ENCODE data around the gene GDPD5.

GDPD5 gene

GRCh38 chr11:75435571-75435925 is 90.2 kb downstream of the GDPD5 start:
- no peak overlapping the region for H3K27ac ChIP-seq
- TF ChIP-seq CTCF (conservative IDR thresholded peaks at IDR 0.05), result no peak

GRCh38 chr11:75434886-75435570 is 90.7 kb downstream of the GDPD5 start:
- TF ChIP-seq CTCF (conservative IDR thresholded peaks at IDR 0.05), result no peak
- no peak overlapping the region for H3K27ac ChIP-seq

- no peak for TF ChIP-seq CTCF (conservative IDR thresholded peaks at IDR 0.05)
- H3K27ac ChIP-seq, result no peak overlapping the region
These were observed 91.7 kb downstream of the GDPD5 start for GRCh38 chr11:75434051-75434450.

- no peak for TF ChIP-seq CTCF (conservative IDR thresholded peaks at IDR 0.05)
- H3K27ac ChIP-seq, result no peak overlapping the region
These were observed 92.3 kb downstream of the GDPD5 start for GRCh38 chr11:75433443-75433842.

DNA sequence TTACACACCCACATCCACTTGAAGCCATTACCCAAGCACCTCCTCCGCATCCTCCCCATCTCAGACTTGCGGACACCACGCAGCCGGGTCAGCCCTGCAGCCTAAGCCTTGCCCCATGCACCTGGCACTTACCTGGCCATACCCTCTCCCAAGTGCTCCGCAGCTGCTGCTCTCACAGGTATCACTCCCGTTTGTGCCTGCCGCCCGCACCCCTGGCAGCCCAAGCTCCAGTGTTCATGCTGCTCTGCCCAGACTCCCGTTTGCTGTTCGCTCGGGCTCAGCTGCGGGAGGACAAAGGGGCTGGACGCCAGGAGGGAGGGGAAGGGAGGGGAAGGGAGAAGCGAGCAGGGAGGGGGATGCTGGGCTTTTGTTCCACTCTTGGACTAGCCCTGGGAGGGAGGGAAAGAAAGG is 92.8 kb downstream of the GDPD5 start, which contains the start of gene KLHL35:
Gene KLHL35, minus strand, starts transcription at position 293 of the 411 bp plus-strand sequence. CDS start 2,574 bp downstream, outside the sequence.
- TF ChIP-seq CTCF (conservative IDR thresholded peaks at IDR 0.05), result no peak
- no peak within 1 kb of the TSS for H3K27ac ChIP-seq

- no peak for TF ChIP-seq CTCF (conservative IDR thresholded peaks at IDR 0.05)
These were observed 93.9 kb downstream of the GDPD5 start for GRCh38 chr11:75431533-75432525.

More at GRCh38 chr11:75431533-75432525, 93.9 kb downstream of the GDPD5 start:
- peak overlapping the region; percentile 82; the same call in 1 of the 2 replicates for H3K27ac ChIP-seq

All from VCaP (cell line).